NT2/D1 (cell line): ENCODE data around the gene TEKT3.

ENCODE experiments used
- DNase-seq: peaks from one replicate; pipeline ENCODE4 v3.0.0-alpha.2; 2011; ENCODE audit warnings: low read depth, low spot score
- H3K27me3 ChIP-seq: 2 replicates; pipeline ENCODE4 v1.6.0; 2011; ENCODE audit warnings: mild to moderate bottlenecking; ENCODE audit not compliant: insufficient read length, insufficient read depth
- H3K36me3 ChIP-seq: 2 replicates; pipeline ENCODE4 v1.6.1; 2011; ENCODE audit warnings: mild to moderate bottlenecking, low read length, mixed read lengths; ENCODE audit not compliant: insufficient read depth, insufficient read length
- H3K4me1 ChIP-seq: 2 replicates; pipeline ENCODE4 v1.5.1; 2011; ENCODE audit not compliant: insufficient read depth, insufficient read length
- H3K4me3 ChIP-seq: 2 replicates; pipeline ENCODE4 v1.5.1; 2011; ENCODE audit warnings: low read depth; ENCODE audit not compliant: insufficient read length
- H3K9ac ChIP-seq: 2 replicates; pipeline ENCODE4 v1.6.0; 2011; ENCODE audit warnings: low read depth; ENCODE audit not compliant: insufficient read length
- H3K9me3 ChIP-seq: 2 replicates; pipeline ENCODE4 v1.5.1; 2011; ENCODE audit warnings: mild to moderate bottlenecking, low read length; ENCODE audit not compliant: insufficient read depth
- SUZ12 ChIP-seq: IDR thresholded peaks from 2 replicates; pipeline ENCODE4 v1.6.1; 2011; ENCODE audit not compliant: insufficient read length, insufficient read depth; ENCODE audit errors: extremely low read depth
- YY1 ChIP-seq: IDR thresholded peaks from 2 replicates; pipeline ENCODE4 v1.6.1; 2011; ENCODE audit not compliant: insufficient read length, insufficient read depth
- ZNF274 ChIP-seq: IDR thresholded peaks from 2 replicates; pipeline ENCODE4 v1.6.1; 2011; ENCODE audit warnings: mild to moderate bottlenecking, low read depth, low read length

TEKT3 gene

DNA sequence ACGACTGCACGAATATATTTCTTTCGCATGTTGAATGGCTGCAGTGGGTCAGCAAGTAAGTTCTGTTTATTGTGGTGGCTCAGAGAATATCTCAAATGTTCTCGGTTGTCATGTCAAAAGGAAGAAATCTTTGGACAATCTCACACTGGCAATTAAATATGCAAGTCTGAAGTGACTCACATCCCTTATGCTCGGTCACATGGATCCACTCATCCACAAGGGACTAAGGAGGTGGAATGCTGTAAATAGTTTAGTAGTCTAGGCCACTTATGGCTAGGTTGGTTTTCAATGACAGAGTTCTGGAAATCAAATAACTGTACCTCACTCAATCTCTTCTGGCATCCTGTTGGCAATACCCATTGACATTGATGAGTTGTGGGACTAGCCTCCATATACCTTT is 43.2 kb downstream of the TEKT3 start:
- no peaks in the 10 kb centered on the region for H3K27me3 ChIP-seq
- no peak overlapping the region for H3K9ac ChIP-seq
- H3K36me3 ChIP-seq = no peaks in the 10 kb centered on the region
- TF ChIP-seq SUZ12 (no peak), ZNF274 (no peak), YY1 (no peak)
- DNase-seq = no peak
- H3K4me3 ChIP-seq = no peak overlapping the region
- no peaks in the 10 kb centered on the region for H3K9me3 ChIP-seq
- H3K4me1 ChIP-seq = no peaks in the 10 kb centered on the region

DNA sequence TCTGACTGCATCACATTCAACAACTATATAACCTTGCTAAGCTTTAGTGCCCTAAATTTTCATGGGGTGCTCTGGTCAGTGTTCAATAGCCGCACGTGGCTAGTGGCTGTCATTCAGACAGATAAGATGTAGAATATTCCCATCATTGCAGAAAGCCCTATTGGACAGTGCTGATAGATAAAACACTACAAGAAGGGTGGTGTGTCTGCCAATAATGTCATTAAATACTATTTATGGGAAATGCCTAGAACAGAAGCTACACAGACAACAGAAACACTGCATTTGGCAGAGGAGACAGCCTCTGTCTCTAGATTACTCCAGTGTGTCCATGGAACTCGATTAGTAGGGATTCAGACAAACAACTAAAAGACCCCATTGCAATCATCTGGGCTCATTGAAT is 47.8 kb downstream of the TEKT3 start:
- no peak overlapping the region for H3K4me3 ChIP-seq
- TF ChIP-seq ZNF274 (no peak), YY1 (no peak), SUZ12 (no peak)
- no peak overlapping the region for H3K9ac ChIP-seq

DNA sequence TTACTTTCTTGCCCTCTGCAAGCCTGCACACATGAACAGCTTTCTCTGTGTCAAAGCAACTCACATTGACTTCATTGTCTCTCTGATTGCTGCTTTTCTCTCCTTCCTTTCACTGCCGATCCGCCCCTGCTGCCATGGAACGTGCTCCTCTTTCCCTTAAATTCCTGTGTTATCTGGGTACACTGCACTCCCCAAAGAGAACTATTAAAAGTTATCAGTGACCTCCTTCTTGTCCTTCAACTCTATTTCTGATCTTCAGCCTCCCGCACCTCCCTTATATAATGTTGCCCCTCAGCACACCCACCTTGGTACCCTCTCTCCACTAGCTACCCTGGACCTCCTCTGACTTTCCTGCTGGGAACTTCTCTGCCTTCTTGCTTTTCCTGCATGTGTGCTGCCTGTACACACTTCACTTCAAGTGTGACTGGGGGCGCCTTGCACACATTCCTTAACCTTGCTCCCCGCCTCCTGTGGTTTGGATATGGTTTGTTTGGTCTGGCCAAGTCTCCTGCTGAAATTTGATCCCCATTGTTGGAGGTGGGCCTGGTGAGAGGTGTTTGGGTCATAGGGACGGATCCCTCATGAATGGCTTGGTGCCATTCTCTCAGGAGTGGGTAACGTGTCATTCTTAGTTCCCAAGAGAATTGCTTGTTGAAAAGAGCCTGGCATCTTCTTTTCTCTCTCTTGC is 49.6 kb downstream of the TEKT3 start:
- Histone ChIP-seq H3K27me3 (no peaks in the 10 kb centered on the region), H3K4me3 (no peak overlapping the region), H3K4me1 (peaks cover 4% of the 10 kb centered on the region), H3K36me3 (no peaks in the 10 kb centered on the region), H3K9ac (no peak overlapping the region), H3K9me3 (no peaks in the 10 kb centered on the region)
- no peak for DNase-seq
- no peak for TF ChIP-seq SUZ12
- no peak for TF ChIP-seq ZNF274
- TF ChIP-seq YY1 = no peak

More for the DNA sequence above, 47.8 kb downstream of the TEKT3 start:
- H3K4me1 ChIP-seq = peaks cover 4% of the 10 kb centered on the region
- no peaks in the 10 kb centered on the region for H3K36me3 ChIP-seq
- H3K27me3 ChIP-seq = no peaks in the 10 kb centered on the region
- H3K9me3 ChIP-seq = no peaks in the 10 kb centered on the region
- DNase-seq = no peak

DNA sequence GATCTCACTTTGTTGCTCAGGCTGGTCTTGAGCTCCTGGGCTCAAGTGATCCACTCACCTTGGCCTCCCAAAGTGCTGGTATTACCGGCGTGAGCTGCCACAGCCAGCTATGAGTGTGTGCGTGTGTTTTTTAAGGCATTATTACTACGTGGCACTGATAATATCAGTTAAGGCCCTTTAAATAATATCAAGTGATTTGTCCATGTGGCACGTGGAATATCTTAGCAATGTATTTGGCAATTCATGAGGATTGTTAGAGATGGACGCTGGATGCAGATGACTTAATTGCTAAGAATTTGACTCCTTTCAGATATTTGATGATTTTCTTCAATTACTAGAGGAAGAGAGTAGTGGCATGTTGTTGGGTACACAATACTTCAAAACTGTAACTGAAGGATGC is 50.8 kb downstream of the TEKT3 start:
- H3K36me3 ChIP-seq = no peaks in the 10 kb centered on the region
- H3K4me3 ChIP-seq = no peak overlapping the region
- H3K9me3 ChIP-seq = no peaks in the 10 kb centered on the region
- no peaks in the 10 kb centered on the region for H3K27me3 ChIP-seq
- H3K9ac ChIP-seq = no peak overlapping the region
- no peak for DNase-seq
- no peak for TF ChIP-seq ZNF274
- no peak for TF ChIP-seq SUZ12
- TF ChIP-seq YY1 = no peak
- H3K4me1 ChIP-seq = peaks cover 4% of the 10 kb centered on the region

DNA sequence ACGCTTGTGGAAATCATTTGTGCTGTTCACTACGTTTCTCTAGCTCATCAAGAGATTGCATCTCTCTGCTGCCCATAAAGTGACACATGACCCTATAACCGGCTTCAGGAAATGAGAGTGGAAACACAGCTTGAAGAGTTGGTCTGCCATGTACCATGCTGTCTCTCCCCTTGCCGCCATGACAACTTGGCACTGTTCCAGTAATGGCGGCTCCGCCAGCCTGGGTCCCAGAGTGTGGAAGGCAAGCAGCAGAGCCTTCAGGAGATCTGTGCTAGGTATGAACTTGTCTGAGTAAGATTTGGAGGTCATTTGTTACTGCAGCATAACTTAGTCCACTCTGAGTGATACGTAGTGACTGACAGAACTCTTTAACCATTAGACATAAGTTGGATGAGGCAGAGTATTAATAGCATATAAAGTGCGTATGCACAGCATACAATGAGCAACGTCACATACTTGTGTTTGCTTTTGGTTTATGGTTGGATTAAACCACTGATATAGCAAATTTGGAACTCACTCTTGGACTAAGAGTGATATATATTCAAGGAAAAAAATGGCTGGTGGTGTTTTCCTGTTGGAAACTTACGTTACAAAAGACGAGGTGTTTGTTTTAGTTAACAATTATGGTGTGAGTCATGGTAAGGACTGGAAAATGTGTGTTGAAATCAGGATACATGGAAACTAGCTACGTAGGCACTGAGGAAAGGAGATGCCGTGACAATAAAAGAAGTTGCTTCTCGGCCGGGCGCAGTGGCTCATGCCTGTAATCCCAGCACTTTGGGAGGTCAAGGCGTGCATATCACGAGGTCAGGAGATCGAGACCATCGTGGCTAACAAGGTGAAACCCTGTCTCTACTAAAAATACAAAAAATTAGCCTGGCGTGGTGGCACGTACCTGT is 51.9 kb downstream of the TEKT3 start:
- no peaks in the 10 kb centered on the region for H3K27me3 ChIP-seq
- H3K36me3 ChIP-seq = no peaks in the 10 kb centered on the region
- no peaks in the 10 kb centered on the region for H3K9me3 ChIP-seq
- H3K9ac ChIP-seq = no peak overlapping the region
- TF ChIP-seq SUZ12 (no peak), YY1 (no peak), ZNF274 (no peak)
- H3K4me3 ChIP-seq = no peak overlapping the region
- H3K4me1 ChIP-seq = peaks cover 4% of the 10 kb centered on the region
- DNase-seq = no peak

DNA sequence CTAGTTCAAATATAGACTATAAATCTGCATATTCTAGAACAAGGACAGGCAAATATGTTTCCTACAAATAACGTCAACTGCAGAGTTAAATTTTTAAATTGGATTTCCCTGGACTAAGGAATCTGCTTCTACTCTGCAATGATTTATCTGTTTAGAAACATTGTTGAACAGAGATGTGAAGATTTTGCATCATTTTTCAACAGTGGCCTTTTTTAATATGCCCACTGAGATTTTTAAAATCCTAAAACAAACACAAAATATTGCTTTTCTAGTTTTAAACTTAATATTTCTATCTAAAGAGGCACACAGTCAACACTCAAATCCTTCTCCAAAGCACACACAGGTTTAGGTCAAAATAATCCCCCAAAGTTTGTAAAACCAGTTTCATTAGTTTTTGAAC is 52.5 kb downstream of the TEKT3 start:
- H3K9me3 ChIP-seq = no peaks in the 10 kb centered on the region
- H3K4me1 ChIP-seq = peaks cover 4% of the 10 kb centered on the region
- no peaks in the 10 kb centered on the region for H3K36me3 ChIP-seq
- no peak for DNase-seq
- no peaks in the 10 kb centered on the region for H3K27me3 ChIP-seq
- no peak overlapping the region for H3K4me3 ChIP-seq
- H3K9ac ChIP-seq = no peak overlapping the region
- no peak for TF ChIP-seq YY1
- TF ChIP-seq ZNF274 = no peak
- no peak for TF ChIP-seq SUZ12
